Loucy (cell line): Measurements from ENCODE around the gene ZFP1.

ENCODE experiments used
- EZH2phosphoT487 ChIP-seq: fragments of 200-600 bp; IDR thresholded peaks from 2 replicates; pipeline ENCODE4 v1.6.1; 2018; ENCODE audit warnings: antibody characterized with exemption, mild to moderate bottlenecking, moderate library complexity, borderline replicate concordance
- TF ChIP-seq, protein P1 (sequence below): fragments of 200-600 bp; sonication (generic); conservative IDR thresholded peaks from 2 replicates; pipeline ENCODE4 v1.5.1; 2014; ENCODE audit warnings: mild to moderate bottlenecking, antibody characterized with exemption, low read length

DNA sequence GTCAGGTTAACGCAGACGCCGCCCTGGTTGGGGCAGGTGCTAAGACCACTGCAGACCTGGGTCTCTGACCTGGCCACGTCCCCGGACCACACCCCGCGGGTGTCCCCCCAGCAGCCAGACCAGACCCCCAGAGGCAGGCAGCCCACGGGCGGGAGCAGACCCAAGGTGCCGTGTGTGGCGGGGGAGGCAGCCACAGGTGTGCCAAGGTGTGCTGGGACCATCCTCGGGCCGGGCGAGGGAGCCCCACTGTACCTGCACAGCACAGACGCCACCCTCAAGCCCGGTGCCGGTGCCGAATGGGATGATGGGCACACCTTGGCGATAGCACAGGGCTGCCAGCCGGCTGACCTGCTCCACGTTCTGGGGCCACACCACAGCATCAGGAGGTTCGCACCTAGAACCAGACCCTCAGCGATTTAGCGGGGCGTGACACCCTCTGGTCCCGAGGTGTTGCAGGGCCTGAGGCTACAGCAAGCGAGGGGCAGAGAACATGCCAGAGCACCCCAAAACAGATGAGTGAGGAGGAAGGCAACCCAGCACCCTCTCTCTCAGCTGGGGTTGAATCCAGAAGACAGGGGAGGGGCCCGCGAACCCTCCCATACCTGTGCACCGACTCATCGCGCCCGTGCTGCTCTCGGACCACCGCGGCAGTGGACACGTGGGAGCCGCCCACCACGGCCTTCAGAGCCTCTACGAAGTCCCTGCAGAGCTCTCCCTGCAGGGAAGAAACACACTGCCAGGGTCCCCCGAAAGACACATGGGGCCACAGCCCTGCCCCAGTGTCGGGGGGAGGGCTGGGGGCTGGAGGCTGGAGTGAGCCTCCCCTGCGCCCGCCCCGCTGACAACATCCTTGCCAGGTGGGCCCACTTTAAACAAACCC is 33.1 kb upstream of the ZFP1 start:
- TF ChIP-seq, protein P1, sequence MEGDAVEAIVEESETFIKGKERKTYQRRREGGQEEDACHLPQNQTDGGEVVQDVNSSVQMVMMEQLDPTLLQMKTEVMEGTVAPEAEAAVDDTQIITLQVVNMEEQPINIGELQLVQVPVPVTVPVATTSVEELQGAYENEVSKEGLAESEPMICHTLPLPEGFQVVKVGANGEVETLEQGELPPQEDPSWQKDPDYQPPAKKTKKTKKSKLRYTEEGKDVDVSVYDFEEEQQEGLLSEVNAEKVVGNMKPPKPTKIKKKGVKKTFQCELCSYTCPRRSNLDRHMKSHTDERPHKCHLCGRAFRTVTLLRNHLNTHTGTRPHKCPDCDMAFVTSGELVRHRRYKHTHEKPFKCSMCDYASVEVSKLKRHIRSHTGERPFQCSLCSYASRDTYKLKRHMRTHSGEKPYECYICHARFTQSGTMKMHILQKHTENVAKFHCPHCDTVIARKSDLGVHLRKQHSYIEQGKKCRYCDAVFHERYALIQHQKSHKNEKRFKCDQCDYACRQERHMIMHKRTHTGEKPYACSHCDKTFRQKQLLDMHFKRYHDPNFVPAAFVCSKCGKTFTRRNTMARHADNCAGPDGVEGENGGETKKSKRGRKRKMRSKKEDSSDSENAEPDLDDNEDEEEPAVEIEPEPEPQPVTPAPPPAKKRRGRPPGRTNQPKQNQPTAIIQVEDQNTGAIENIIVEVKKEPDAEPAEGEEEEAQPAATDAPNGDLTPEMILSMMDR = no peak
- TF ChIP-seq EZH2phosphoT487 = no peak
